GM23338 (cell line): ENCODE measurements around the gene DCST2.

Source experiments
- CREB1 ChIP-seq: fragments of 250-450 bp; sonication (Bioruptor Pico); IDR thresholded peaks from 2 replicates; pipeline ENCODE4 v1.5.0; 2020; ENCODE audit warnings: low read depth, mild to moderate bottlenecking, moderate library complexity
- CTCF ChIP-seq, 2 experiments: fragments of 200-600 bp in 1 of 2; sonication (generic) in 1 of 2; conservative IDR thresholded peaks; 2 replicates each; pipeline versions ENCODE4 v1.5.1 to v1.6.1; 2016 to 2017; ENCODE audit warnings: antibody characterized with exemption in 2 of 2, low read depth in 2 of 2, mild to moderate bottlenecking in 2 of 2, moderate library complexity in 1 of 2
- ETS1 ChIP-seq: IDR thresholded peaks from 2 replicates; pipeline ENCODE4 v1.6.1; 2016; ENCODE audit warnings: antibody characterized with exemption
- EZH2 ChIP-seq: fragments of 200-600 bp; sonication (generic); IDR thresholded peaks from one replicate; pipeline ENCODE4 v1.8.0; 2017; ENCODE audit warnings: antibody characterized with exemption, mild to moderate bottlenecking, low read depth; ENCODE audit not compliant: unreplicated experiment
- EZH2phosphoT487 ChIP-seq: fragments of 200-600 bp; sonication (generic); IDR thresholded peaks from one replicate; pipeline ENCODE4 v1.8.1; 2018; ENCODE audit warnings: antibody characterized with exemption; ENCODE audit not compliant: unreplicated experiment
- JUNB ChIP-seq: IDR thresholded peaks from one replicate; pipeline ENCODE4 v1.6.1; 2016; ENCODE audit warnings: antibody characterized with exemption; ENCODE audit not compliant: unreplicated experiment
- NANOG ChIP-seq: IDR thresholded peaks from 2 replicates; pipeline ENCODE4 v1.6.1; 2016; ENCODE audit warnings: antibody characterized with exemption, borderline replicate concordance
- POLR2AphosphoS5 ChIP-seq: IDR thresholded peaks from 2 replicates; pipeline ENCODE4 v1.6.1; 2016; ENCODE audit warnings: antibody characterized with exemption, low read depth
- REST ChIP-seq: IDR thresholded peaks from one replicate; pipeline ENCODE4 v1.6.1; 2018; ENCODE audit warnings: antibody characterized with exemption; ENCODE audit not compliant: unreplicated experiment
- STAT1 ChIP-seq: IDR thresholded peaks from one replicate; pipeline ENCODE4 v1.6.1; 2016; ENCODE audit warnings: antibody characterized with exemption; ENCODE audit not compliant: unreplicated experiment
- ZNF114 ChIP-seq: fragments of 250-450 bp; sonication (Bioruptor Pico); IDR thresholded peaks from 2 replicates; pipeline ENCODE4 v1.5.0; 2020; ENCODE audit warnings: mild to moderate bottlenecking, moderate library complexity
- ZNF331 ChIP-seq: fragments of 250-450 bp; sonication (Bioruptor Pico); IDR thresholded peaks from 2 replicates; pipeline ENCODE4 v1.5.0; 2020; ENCODE audit warnings: low read depth, mild to moderate bottlenecking, moderate library complexity
- ZNF462 ChIP-seq: fragments of 250-450 bp; sonication (Bioruptor Pico); IDR thresholded peaks from 2 replicates; pipeline ENCODE4 v1.5.0; 2020; ENCODE audit warnings: mild to moderate bottlenecking, moderate library complexity

GRCh38 chr1:154987326-154987725 lies 46.3 kb downstream of the DCST2 start:
- TF ChIP-seq CTCF (conservative IDR thresholded peaks at IDR 0.05; ENCODE audit: low read depth in 2 of 2) (no peak), EZH2phosphoT487 (no peak), POLR2AphosphoS5 (no peak), REST (no peak), ZNF114 (no peak), EZH2 (no peak), STAT1 (no peak), JUNB (no peak), CREB1 (no peak), NANOG (no peak), ZNF462 (CRISPR knock-in tag) (no peak), ZNF331 (CRISPR knock-in tag) (no peak), ETS1 (no peak)
